Measurements from ENCODE around the gene NR1H4.

- TF ChIP-seq, protein P1, sequence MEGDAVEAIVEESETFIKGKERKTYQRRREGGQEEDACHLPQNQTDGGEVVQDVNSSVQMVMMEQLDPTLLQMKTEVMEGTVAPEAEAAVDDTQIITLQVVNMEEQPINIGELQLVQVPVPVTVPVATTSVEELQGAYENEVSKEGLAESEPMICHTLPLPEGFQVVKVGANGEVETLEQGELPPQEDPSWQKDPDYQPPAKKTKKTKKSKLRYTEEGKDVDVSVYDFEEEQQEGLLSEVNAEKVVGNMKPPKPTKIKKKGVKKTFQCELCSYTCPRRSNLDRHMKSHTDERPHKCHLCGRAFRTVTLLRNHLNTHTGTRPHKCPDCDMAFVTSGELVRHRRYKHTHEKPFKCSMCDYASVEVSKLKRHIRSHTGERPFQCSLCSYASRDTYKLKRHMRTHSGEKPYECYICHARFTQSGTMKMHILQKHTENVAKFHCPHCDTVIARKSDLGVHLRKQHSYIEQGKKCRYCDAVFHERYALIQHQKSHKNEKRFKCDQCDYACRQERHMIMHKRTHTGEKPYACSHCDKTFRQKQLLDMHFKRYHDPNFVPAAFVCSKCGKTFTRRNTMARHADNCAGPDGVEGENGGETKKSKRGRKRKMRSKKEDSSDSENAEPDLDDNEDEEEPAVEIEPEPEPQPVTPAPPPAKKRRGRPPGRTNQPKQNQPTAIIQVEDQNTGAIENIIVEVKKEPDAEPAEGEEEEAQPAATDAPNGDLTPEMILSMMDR (IDR thresholded peaks at IDR 0.05; ENCODE audit: low read length) = no peak
- TF ChIP-seq EZH2phosphoT487 (IDR thresholded peaks at IDR 0.05; ENCODE audit: low read length) (no peak), EZH2 (optimal IDR thresholded peaks at IDR 0.05; ENCODE audit: low read depth, low read length) (no peak)
Observed at GRCh38 chr12:100545092-100545491, 71.4 kb downstream of the NR1H4 start.
